ENCODE measurements around the gene BLTP1. TPM values are rescaled to one million over a fixed set of nuclear protein-coding genes. Genes with fewer than 3 reads are reported as not detected.
"Not testable (repeated sequence)": the region's sequence is repeated elsewhere in the genome, so short reads cannot be mapped to it uniquely, and the experiment has no call there.

Gene BLTP1
- 10 to 100 TPM; 46.8 to 74.7 TPM for total RNA-seq

- DNase-seq (peak; percentile 86 to 90 (median 88)), ATAC-seq (peak; percentile 97)
- 0 to 1% methylated on average over 34 to 52 of the region's 53 CpGs for WGBS, 2 donors
- H3K4me1 ChIP-seq: peaks cover 15% of the 10 kb centered on the region
- H3K27me3 ChIP-seq: no peaks in the 10 kb centered on the region
- TF ChIP-seq POLR2A (IDR thresholded peaks at IDR 0.05) (peak; percentile 45 to 64 (median 52)), CTCF (IDR thresholded peaks at IDR 0.05) (peak in 1 of 7 experiments; percentile 10)
- peak within 1 kb of the TSS; percentile 77 to 92 (median 88) for H3K27ac ChIP-seq
- H3K9me3 ChIP-seq: no peaks in the 10 kb centered on the region
- intact Hi-C loops (cut with DNase I): no loop called here
- H3K36me3 ChIP-seq (replicated peaks in 1 of 2; ENCODE audit: insufficient read depth in 1 of 2, low read depth in 2 of 2): no peaks in the 10 kb centered on the region
- peak within 1 kb of the TSS; percentile 89 to 90 for H3K4me3 ChIP-seq
Measured at GRCh38 chr4:122151982-122152710, at the start of gene BLTP1. Gene BLTP1 (plus strand): TSS chr4:122152331. CDS start chr4:122170648, 18,317 bp downstream.

- Histone ChIP-seq H3K27ac (no peak overlapping the region), H3K9me3 (no peaks in the 10 kb centered on the region)
Measured at GRCh38 chr4:122104184-122104583, 47.9 kb upstream of the BLTP1 start.

GRCh38 chr4:122107680-122108079, 44.5 kb upstream of the BLTP1 start:
- no peaks in the 10 kb centered on the region for H3K4me1 ChIP-seq
- 53 to 68% methylated on average over 2 of the region's 2 CpGs for WGBS, 2 donors
- intact Hi-C loops (cut with DNase I): no loop called here

More at GRCh38 chr4:122104184-122104583, 47.9 kb upstream of the BLTP1 start:
- TF ChIP-seq CTCF (IDR thresholded peaks at IDR 0.05) (no peak), POLR2A (IDR thresholded peaks at IDR 0.05) (no peak)
- no peak for ATAC-seq
- intact Hi-C loops (cut with DNase I): no loop called here
- no peaks in the 10 kb centered on the region for H3K27me3 ChIP-seq
- H3K4me3 ChIP-seq: no peak overlapping the region
- no peak for DNase-seq
- H3K36me3 ChIP-seq (replicated peaks in 1 of 2; ENCODE audit: insufficient read depth in 1 of 2, low read depth in 2 of 2): no peaks in the 10 kb centered on the region
- H3K4me1 ChIP-seq: no peaks in the 10 kb centered on the region

GRCh38 chr4:122110304-122110703, 41.8 kb upstream of the BLTP1 start:
- not testable (repeated sequence) for DNase-seq

More at GRCh38 chr4:122107680-122108079, 44.5 kb upstream of the BLTP1 start:
- H3K27ac ChIP-seq: no peak overlapping the region
- ATAC-seq: no peak
- no peaks in the 10 kb centered on the region for H3K9me3 ChIP-seq
- H3K36me3 ChIP-seq (replicated peaks in 1 of 2; ENCODE audit: insufficient read depth in 1 of 2, low read depth in 2 of 2): no peaks in the 10 kb centered on the region
- no peak for DNase-seq
- TF ChIP-seq POLR2A (IDR thresholded peaks at IDR 0.05) (no peak), CTCF (IDR thresholded peaks at IDR 0.05) (no peak)
- H3K27me3 ChIP-seq: no peaks in the 10 kb centered on the region
- no peak overlapping the region for H3K4me3 ChIP-seq

GRCh38 chr4:122117743-122118142, 34.4 kb upstream of the BLTP1 start:
- TF ChIP-seq POLR2A (IDR thresholded peaks at IDR 0.05) (no peak), CTCF (IDR thresholded peaks at IDR 0.05) (no peak)
- Histone ChIP-seq H3K36me3 (replicated peaks in 1 of 2; ENCODE audit: insufficient read depth in 1 of 2, low read depth in 2 of 2) (no peaks in the 10 kb centered on the region), H3K4me1 (no peaks in the 10 kb centered on the region), H3K27me3 (no peaks in the 10 kb centered on the region), H3K27ac (no peak overlapping the region), H3K4me3 (no peak overlapping the region), H3K9me3 (no peaks in the 10 kb centered on the region)
- 68 to 78% methylated on average over 1 of the region's 1 CpG for WGBS, 2 donors
- DNase-seq: no peak
- no peak for ATAC-seq
- intact Hi-C loops (cut with DNase I): no loop called here

More at GRCh38 chr4:122110304-122110703, 41.8 kb upstream of the BLTP1 start:
- ATAC-seq; H3K4me3 ChIP-seq; H3K9me3 ChIP-seq; H3K4me1 ChIP-seq; H3K36me3 ChIP-seq (replicated peaks in 1 of 2; ENCODE audit: insufficient read depth in 1 of 2, low read depth in 2 of 2); H3K27me3 ChIP-seq; intact Hi-C loops (cut with DNase I); H3K27ac ChIP-seq: not testable (repeated sequence)
- 82 to 90% methylated on average over 11 to 14 of the region's 14 CpGs for WGBS, 2 donors
